Motor neuron (in vitro differentiated cells): ENCODE measurements around the gene CAMSAP2. TPM values are rescaled to one million over a fixed set of nuclear protein-coding genes. Genes with fewer than 3 reads are reported as not detected.

ENCODE experiments used
- ATAC-seq, 8 experiments: fragments of 200-7000 bp; cut with Tn5 transposase; replicated peaks in 6 of 8; 2 replicates each; pipeline ENCODE4 v1.8.0; 2021; ENCODE audit warnings: mild to moderate bottlenecking in 8 of 8, moderate library complexity in 8 of 8
- H3K27ac ChIP-seq, 2 donors: fragments of 250-450 bp; sonication (Bioruptor Pico); 2 replicates each; pipeline ENCODE4 v1.9.0; 2021; ENCODE audit warnings: antibody characterized with exemption in 2 of 2, mild to moderate bottlenecking in 2 of 2, moderate library complexity in 1 of 2
- H3K4me1 ChIP-seq, 2 donors: fragments of 250-450 bp; sonication (Bioruptor Pico); replicated peaks in 1 of 2; 2 replicates each; pipeline ENCODE4 v1.6.1; 2021; ENCODE audit warnings: antibody characterized with exemption in 2 of 2, mild to moderate bottlenecking in 2 of 2, moderate library complexity in 1 of 2
- H3K4me3 ChIP-seq, 5 donors: fragments of 250-450 bp; sonication (Bioruptor Pico); 2 replicates each; pipeline ENCODE4 v1.9.0; 2021; ENCODE audit warnings: antibody characterized with exemption in 5 of 5, mild to moderate bottlenecking in 5 of 5, moderate library complexity in 4 of 5
- WGBS, 10 experiments: fragments of 450-650 bp; shearing (Covaris generic); methylation state at CpG; one replicate each; pipeline ENCODE4 v1.0.0; 2022; 5-methylcytosine and 5-hydroxymethylcytosine counted together
- in situ Hi-C, 9 experiments: fragments of 400-800 bp; cut with MboI; loops; one replicate each; pipeline ENCODE4 v1.15.0; 2021; ENCODE audit warnings: low sequenced_read_pairs in 9 of 9, low pct_unique_long_range_greater_than_20kb in 2 of 9; ENCODE audit not compliant: unreplicated experiment in 9 of 9
- total RNA-seq, 8 experiments: library from RNA; unstranded; fragments of 300-600 nt; gene quantifications; 2 replicates each; pipeline versions ENCODE4 v1.2.3 to v1.2.4, GENCODE V29; 2022

Gene CAMSAP2
- total RNA-seq, 8 experiments from 2014 or later, result 17.2 to 70.2 (median 59.7) TPM

- 13 to 97% (median 86%) methylated on average over 2 of the region's 2 CpGs; no CpG with 5 or more reads in 1 of the 10 experiments for WGBS, 10 experiments
- Histone ChIP-seq H3K27ac (no peak overlapping the region), H3K4me3 (no peak overlapping the region), H3K4me1 (no peaks in the 10 kb centered on the region)
- no peak for ATAC-seq
- in situ Hi-C loops, result no loop called here
Observed at GRCh38 chr1:200837931-200838571, 99.4 kb downstream of the CAMSAP2 start.

GRCh38 chr1:200838676-200839445, 100.2 kb downstream of the CAMSAP2 start:
- ATAC-seq, result no peak
- no peak overlapping the region for H3K27ac ChIP-seq
- H3K4me1 ChIP-seq, result no peaks in the 10 kb centered on the region
- 43 to 100% (median 95%) methylated on average over 1 to 3 of the region's 3 CpGs; no CpG with 5 or more reads in 1 of the 10 experiments for WGBS, 10 experiments
- no peak overlapping the region for H3K4me3 ChIP-seq
- in situ Hi-C loops, result no loop called here

GRCh38 chr1:200845360-200845759, 106.7 kb downstream of the CAMSAP2 start:
- ATAC-seq, result peak in 5 of 8 experiments; percentile 26 to 83 (median 40)
- Histone ChIP-seq H3K4me3 (no peak overlapping the region), H3K27ac (peak overlapping the region in 1 of 2 donors; percentile 36), H3K4me1 (peaks cover 11 to 20% of the 10 kb centered on the region in 2 donors)
- WGBS, 10 experiments, result 32 to 100% (median 82%) methylated on average over 1 to 4 of the region's 4 CpGs
- in situ Hi-C loops, result no loop called here

- in situ Hi-C loops, result no loop called here
- no peak overlapping the region for H3K4me3 ChIP-seq
- H3K4me1 ChIP-seq, result peaks cover 11 to 20% of the 10 kb centered on the region in 2 donors
- peak overlapping the region in 1 of 2 donors; percentile 14 for H3K27ac ChIP-seq
- peak in 3 of 8 experiments; percentile 68 to 82 (median 74) for ATAC-seq
- 0 to 100% (median 46%) methylated on average over 1 of the region's 1 CpG for WGBS, 10 experiments
Observed at GRCh38 chr1:200846398-200846797, 107.7 kb downstream of the CAMSAP2 start.

GRCh38 chr1:200849430-200849829, 110.7 kb downstream of the CAMSAP2 start:
- in situ Hi-C loops, result no loop called here
- Histone ChIP-seq H3K4me1 (peaks cover 11 to 20% of the 10 kb centered on the region in 2 donors), H3K27ac (no peak overlapping the region), H3K4me3 (no peak overlapping the region)
- ATAC-seq, result no peak
- 72 to 100% (median 96%) methylated on average over 1 to 6 of the region's 6 CpGs for WGBS, 10 experiments

- in situ Hi-C loops, result no loop called here
- peaks cover 5 to 14% of the 10 kb centered on the region in 2 donors for H3K4me1 ChIP-seq
- ATAC-seq, result peak in 2 of 8 experiments; percentile 18 to 43
- no peak overlapping the region for H3K4me3 ChIP-seq
- no peak overlapping the region for H3K27ac ChIP-seq
Observed at GRCh38 chr1:200850554-200850953, 111.9 kb downstream of the CAMSAP2 start.

- ATAC-seq, result no peak
- Histone ChIP-seq H3K4me3 (no peak overlapping the region), H3K4me1 (no peaks in the 10 kb centered on the region), H3K27ac (no peak overlapping the region)
- WGBS, 10 experiments, result 75 to 100% (median 100%) methylated on average over 1 to 2 of the region's 2 CpGs; no CpG with 5 or more reads in 1 of the 10 experiments
- in situ Hi-C loops, result no loop called here
Observed at GRCh38 chr1:200856716-200857357, 118.1 kb downstream of the CAMSAP2 start.

- Histone ChIP-seq H3K4me3 (no peak overlapping the region), H3K27ac (no peak overlapping the region), H3K4me1 (no peaks in the 10 kb centered on the region)
- ATAC-seq, result no peak
- in situ Hi-C loops, result no loop called here
- WGBS, 10 experiments, result 83 to 100% (median 100%) methylated on average over 1 of the region's 1 CpG; no CpG with 5 or more reads in 3 of the 10 experiments
Observed at GRCh38 chr1:200857804-200858203, 119.1 kb downstream of the CAMSAP2 start.

- in situ Hi-C loops, result no loop called here
- Histone ChIP-seq H3K4me3 (no peak overlapping the region), H3K27ac (no peak overlapping the region), H3K4me1 (no peaks in the 10 kb centered on the region)
- WGBS, 10 experiments, result 89 to 100% (median 100%) methylated on average over 1 to 2 of the region's 2 CpGs
- ATAC-seq, result no peak
Observed at GRCh38 chr1:200861937-200862647, 123.4 kb downstream of the CAMSAP2 start.

- Histone ChIP-seq H3K27ac (no peak overlapping the region), H3K4me3 (no peak overlapping the region), H3K4me1 (no peaks in the 10 kb centered on the region)
- no peak for ATAC-seq
- WGBS, 10 experiments, result 64 to 100% (median 94%) methylated on average over 2 to 9 of the region's 9 CpGs
- in situ Hi-C loops, result no loop called here
Observed at GRCh38 chr1:200862713-200863415, 124.2 kb downstream of the CAMSAP2 start.

GRCh38 chr1:200866116-200866515, 127.4 kb downstream of the CAMSAP2 start:
- H3K4me1 ChIP-seq, result no peaks in the 10 kb centered on the region
- ATAC-seq, result peak in 1 of 8 experiments; percentile 26
- WGBS, 10 experiments, result 42 to 96% (median 79%) methylated on average over 1 to 3 of the region's 3 CpGs; no CpG with 5 or more reads in 3 of the 10 experiments
- H3K4me3 ChIP-seq, result no peak overlapping the region
- in situ Hi-C loops, result no loop called here
- H3K27ac ChIP-seq, result no peak overlapping the region

GRCh38 chr1:200866521-200866920, 127.8 kb downstream of the CAMSAP2 start:
- no peak overlapping the region for H3K4me3 ChIP-seq
- no peaks in the 10 kb centered on the region for H3K4me1 ChIP-seq
- peak in 6 of 8 experiments; percentile 13 to 39 (median 28) for ATAC-seq
- no peak overlapping the region for H3K27ac ChIP-seq
- 0 to 64% (median 45%) methylated on average over 1 to 3 of the region's 5 CpGs; no CpG with 5 or more reads in 4 of the 10 experiments for WGBS, 10 experiments
- in situ Hi-C loops, result no loop called here
